ENCODE measurements around the gene IRF4. TPM values are rescaled to one million over a fixed set of nuclear protein-coding genes. Genes with fewer than 3 reads are reported as not detected.

The IRF4 gene
- total and polyA plus RNA-seq, 2 experiments from 2014 or later: 1.3 to 1.9 TPM

- Histone ChIP-seq H3K79me2 (replicated peaks; ENCODE audit: insufficient read depth) (no peaks in the 10 kb centered on the region), H3K4me3 (no peak overlapping the region), H3K36me3 (ENCODE audit: insufficient read depth) (no peaks in the 10 kb centered on the region), H3K27ac (ENCODE audit: low read depth) (no peak overlapping the region), H3K4me2 (no peak overlapping the region), H3K4me1 (ENCODE audit: insufficient read depth) (no peaks in the 10 kb centered on the region), H3K9me2 (ENCODE audit: insufficient read depth) (no peaks in the 10 kb centered on the region), H3K27me3 (ENCODE audit: insufficient read depth) (no peaks in the 10 kb centered on the region), H2AFZ (no peak overlapping the region), H4K20me1 (replicated peaks; ENCODE audit: insufficient read depth) (no peaks in the 10 kb centered on the region), H3F3A (replicated peaks; ENCODE audit: low read depth) (no peaks in the 10 kb centered on the region)
- H3K27ac Mint-ChIP-seq: no peak overlapping the region
- DNase-seq (ENCODE audit: low spot score) (peak; percentile 42), ATAC-seq (peak; percentile 69)
- no peaks in the 10 kb centered on the region for H3K4me1 Mint-ChIP-seq
- H3K4me3 Mint-ChIP-seq: no peak overlapping the region
- TF ChIP-seq EZH2 (IDR thresholded peaks at IDR 0.05; ENCODE audit: low read depth, unreplicated experiment): no peak
- TF ChIP-seq POLR2AphosphoS5 (IDR thresholded peaks at IDR 0.05; ENCODE audit: low read depth): no peak
- no peak for TF ChIP-seq CREB1 (CRISPR knock-in tag; IDR thresholded peaks at IDR 0.05; ENCODE audit: low read depth)
- TF ChIP-seq REST (IDR thresholded peaks at IDR 0.05; ENCODE audit: unreplicated experiment): no peak
- no peak for TF ChIP-seq ZNF331 (CRISPR knock-in tag; IDR thresholded peaks at IDR 0.05; ENCODE audit: low read depth)
- TF ChIP-seq, protein P1, sequence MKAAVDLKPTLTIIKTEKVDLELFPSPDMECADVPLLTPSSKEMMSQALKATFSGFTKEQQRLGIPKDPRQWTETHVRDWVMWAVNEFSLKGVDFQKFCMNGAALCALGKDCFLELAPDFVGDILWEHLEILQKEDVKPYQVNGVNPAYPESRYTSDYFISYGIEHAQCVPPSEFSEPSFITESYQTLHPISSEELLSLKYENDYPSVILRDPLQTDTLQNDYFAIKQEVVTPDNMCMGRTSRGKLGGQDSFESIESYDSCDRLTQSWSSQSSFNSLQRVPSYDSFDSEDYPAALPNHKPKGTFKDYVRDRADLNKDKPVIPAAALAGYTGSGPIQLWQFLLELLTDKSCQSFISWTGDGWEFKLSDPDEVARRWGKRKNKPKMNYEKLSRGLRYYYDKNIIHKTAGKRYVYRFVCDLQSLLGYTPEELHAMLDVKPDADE (IDR thresholded peaks at IDR 0.05): no peak
- TF ChIP-seq, protein P2, sequence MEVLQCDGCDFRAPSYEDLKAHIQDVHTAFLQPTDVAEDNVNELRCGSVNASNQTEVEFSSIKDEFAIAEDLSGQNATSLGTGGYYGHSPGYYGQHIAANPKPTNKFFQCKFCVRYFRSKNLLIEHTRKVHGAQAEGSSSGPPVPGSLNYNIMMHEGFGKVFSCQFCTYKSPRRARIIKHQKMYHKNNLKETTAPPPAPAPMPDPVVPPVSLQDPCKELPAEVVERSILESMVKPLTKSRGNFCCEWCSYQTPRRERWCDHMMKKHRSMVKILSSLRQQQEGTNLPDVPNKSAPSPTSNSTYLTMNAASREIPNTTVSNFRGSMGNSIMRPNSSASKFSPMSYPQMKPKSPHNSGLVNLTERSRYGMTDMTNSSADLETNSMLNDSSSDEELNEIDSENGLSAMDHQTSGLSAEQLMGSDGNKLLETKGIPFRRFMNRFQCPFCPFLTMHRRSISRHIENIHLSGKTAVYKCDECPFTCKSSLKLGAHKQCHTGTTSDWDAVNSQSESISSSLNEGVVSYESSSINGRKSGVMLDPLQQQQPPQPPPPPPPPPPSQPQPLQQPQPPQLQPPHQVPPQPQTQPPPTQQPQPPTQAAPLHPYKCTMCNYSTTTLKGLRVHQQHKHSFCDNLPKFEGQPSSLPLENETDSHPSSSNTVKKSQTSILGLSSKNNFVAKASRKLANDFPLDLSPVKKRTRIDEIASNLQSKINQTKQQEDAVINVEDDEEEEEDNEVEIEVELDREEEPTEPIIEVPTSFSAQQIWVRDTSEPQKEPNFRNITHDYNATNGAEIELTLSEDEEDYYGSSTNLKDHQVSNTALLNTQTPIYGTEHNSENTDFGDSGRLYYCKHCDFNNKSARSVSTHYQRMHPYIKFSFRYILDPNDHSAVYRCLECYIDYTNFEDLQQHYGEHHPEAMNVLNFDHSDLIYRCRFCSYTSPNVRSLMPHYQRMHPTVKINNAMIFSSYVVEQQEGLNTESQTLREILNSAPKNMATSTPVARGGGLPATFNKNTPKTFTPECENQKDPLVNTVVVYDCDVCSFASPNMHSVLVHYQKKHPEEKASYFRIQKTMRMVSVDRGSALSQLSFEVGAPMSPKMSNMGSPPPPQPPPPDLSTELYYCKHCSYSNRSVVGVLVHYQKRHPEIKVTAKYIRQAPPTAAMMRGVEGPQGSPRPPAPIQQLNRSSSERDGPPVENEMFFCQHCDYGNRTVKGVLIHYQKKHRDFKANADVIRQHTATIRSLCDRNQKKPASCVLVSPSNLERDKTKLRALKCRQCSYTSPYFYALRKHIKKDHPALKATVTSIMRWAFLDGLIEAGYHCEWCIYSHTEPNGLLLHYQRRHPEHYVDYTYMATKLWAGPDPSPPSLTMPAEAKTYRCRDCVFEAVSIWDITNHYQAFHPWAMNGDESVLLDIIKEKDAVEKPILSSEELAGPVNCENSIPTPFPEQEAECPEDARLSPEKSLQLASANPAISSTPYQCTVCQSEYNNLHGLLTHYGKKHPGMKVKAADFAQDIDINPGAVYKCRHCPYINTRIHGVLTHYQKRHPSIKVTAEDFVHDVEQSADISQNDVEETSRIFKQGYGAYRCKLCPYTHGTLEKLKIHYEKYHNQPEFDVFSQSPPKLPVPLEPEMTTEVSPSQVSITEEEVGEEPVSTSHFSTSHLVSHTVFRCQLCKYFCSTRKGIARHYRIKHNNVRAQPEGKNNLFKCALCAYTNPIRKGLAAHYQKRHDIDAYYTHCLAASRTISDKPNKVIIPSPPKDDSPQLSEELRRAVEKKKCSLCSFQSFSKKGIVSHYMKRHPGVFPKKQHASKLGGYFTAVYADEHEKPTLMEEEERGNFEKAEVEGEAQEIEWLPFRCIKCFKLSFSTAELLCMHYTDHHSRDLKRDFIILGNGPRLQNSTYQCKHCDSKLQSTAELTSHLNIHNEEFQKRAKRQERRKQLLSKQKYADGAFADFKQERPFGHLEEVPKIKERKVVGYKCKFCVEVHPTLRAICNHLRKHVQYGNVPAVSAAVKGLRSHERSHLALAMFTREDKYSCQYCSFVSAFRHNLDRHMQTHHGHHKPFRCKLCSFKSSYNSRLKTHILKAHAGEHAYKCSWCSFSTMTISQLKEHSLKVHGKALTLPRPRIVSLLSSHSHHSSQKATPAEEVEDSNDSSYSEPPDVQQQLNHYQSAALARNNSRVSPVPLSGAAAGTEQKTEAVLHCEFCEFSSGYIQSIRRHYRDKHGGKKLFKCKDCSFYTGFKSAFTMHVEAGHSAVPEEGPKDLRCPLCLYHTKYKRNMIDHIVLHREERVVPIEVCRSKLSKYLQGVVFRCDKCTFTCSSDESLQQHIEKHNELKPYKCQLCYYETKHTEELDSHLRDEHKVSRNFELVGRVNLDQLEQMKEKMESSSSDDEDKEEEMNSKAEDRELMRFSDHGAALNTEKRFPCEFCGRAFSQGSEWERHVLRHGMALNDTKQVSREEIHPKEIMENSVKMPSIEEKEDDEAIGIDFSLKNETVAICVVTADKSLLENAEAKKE (CRISPR knock-in tag; IDR thresholded peaks at IDR 0.05): no peak
- TF ChIP-seq, protein P3, sequence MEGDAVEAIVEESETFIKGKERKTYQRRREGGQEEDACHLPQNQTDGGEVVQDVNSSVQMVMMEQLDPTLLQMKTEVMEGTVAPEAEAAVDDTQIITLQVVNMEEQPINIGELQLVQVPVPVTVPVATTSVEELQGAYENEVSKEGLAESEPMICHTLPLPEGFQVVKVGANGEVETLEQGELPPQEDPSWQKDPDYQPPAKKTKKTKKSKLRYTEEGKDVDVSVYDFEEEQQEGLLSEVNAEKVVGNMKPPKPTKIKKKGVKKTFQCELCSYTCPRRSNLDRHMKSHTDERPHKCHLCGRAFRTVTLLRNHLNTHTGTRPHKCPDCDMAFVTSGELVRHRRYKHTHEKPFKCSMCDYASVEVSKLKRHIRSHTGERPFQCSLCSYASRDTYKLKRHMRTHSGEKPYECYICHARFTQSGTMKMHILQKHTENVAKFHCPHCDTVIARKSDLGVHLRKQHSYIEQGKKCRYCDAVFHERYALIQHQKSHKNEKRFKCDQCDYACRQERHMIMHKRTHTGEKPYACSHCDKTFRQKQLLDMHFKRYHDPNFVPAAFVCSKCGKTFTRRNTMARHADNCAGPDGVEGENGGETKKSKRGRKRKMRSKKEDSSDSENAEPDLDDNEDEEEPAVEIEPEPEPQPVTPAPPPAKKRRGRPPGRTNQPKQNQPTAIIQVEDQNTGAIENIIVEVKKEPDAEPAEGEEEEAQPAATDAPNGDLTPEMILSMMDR (conservative IDR thresholded peaks at IDR 0.05; ENCODE audit: low read depth in 2 of 2): no peak
- no peak for TF ChIP-seq STAT1 (IDR thresholded peaks at IDR 0.05; ENCODE audit: unreplicated experiment)
- TF ChIP-seq EZH2phosphoT487 (IDR thresholded peaks at IDR 0.05; ENCODE audit: unreplicated experiment): no peak
- TF ChIP-seq ZNF114 (CRISPR knock-in tag; IDR thresholded peaks at IDR 0.05): no peak
- TF ChIP-seq NANOG (IDR thresholded peaks at IDR 0.05; ENCODE audit: borderline replicate concordance): no peak
- TF ChIP-seq JUNB (IDR thresholded peaks at IDR 0.05; ENCODE audit: unreplicated experiment): no peak
- peaks cover 13% of the 10 kb centered on the region for H3K9me3 Mint-ChIP-seq
- peaks cover 2% of the 10 kb centered on the region for H3K27me3 Mint-ChIP-seq (ENCODE audit: insufficient read depth, low read depth, poor library complexity)
- H3K36me3 Mint-ChIP-seq (ENCODE audit: low read depth): peaks cover 8% of the 10 kb centered on the region; the same call in 2 of the 3 replicates
Measured at GRCh38 chr6:423799-424345, 32.3 kb downstream of the IRF4 start.

Measured in GM23338 (cell line).